HG03469 (cell line): ENCODE data around the gene FBXW8.
A peak's percentile ranks its signal among the peaks of the same experiment; 100 is the strongest.

Experiments used
- ATAC-seq: cut with Tn5 transposase; IDR thresholded peaks from one replicate; pipeline ENCODE4 v1.9.1; 2021; ENCODE audit warnings: mild to moderate bottlenecking, moderate library complexity, moderate number of reproducible peaks; ENCODE audit not compliant: unreplicated experiment

The FBXW8 gene

DNA sequence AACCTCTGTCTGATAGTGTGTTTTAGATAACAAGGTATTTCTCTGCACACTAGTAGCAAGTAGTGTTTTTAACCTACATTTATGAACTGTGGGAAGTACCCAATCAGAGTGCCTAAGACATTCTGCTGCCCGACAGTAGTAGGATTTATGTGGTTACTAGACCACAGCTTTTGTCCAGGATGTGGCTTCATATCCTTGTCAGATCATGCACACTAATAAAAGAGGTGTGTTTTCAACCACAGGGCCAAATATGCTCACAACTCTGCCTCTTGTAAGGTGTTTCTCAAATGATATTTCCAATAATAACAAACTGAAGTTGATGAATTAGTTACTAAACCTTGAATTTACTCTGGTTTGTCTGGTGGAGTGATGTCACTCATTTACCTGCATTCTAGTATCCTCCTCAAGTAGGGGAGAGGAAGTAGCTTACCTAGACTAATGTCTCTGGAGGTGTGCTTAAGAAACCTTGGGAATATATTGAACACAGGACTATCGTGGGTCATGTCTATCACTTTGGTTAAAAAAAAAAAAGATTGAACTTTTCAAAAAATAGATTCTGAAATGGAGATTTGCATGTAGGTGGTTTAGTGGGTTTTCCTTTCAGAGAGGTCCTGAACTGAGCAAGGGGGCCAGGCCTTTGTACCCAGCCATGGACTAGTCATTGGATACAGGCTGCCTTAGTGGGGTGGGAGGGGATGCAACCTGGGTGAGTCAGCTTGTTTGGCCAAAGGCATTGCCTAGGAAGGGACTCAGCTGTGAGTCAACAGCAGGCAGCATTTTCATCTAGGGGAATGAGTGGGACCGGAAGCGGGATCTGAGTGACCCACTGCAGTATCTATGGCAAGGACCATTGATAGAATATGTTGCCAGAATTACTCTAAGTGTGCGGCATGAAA is 14.1 kb downstream of the FBXW8 start:
- peak; percentile 74 for ATAC-seq

- no peak for ATAC-seq
Observed at GRCh38 chr12:116926283-116927243, 15.8 kb downstream of the FBXW8 start.

DNA sequence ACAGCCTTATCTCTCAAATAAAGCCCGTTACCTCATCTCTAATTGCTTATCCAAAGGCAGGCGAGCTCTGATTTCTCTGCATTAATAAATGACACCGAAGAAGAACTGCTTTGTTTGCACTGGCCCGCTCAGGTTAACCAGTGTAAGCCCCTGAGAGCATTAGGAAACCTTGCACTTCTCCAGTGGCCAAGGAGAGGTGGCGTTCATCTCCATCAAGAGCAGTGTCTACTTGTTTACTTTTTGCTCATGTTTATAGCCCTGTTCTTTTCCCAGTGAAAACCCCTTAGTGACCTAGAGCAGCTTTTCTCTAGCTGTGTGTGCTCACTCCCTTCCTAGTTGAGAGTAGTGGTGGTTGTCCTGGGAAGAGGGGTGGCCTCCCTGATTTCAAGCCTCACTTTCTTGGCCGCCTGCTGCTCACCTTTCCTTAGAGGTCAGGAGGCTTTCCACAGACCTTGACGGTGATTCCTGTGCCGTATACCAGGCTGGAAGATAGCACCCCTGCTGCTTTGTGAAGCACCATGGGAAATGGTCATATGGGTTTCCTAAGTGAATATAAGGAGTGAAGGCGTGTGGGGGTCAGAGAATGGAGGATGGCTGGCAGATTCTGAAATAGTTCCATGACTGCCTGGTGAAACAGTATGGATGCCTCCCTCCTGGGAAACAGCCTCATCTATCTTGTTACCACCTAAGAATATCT is 16.6 kb downstream of the FBXW8 start:
- ATAC-seq: no peak

- no peak for ATAC-seq
Observed at GRCh38 chr12:116928504-116928903, 17.8 kb downstream of the FBXW8 start.

- ATAC-seq: no peak
Observed at GRCh38 chr12:116929885-116930284, 19.1 kb downstream of the FBXW8 start.

DNA sequence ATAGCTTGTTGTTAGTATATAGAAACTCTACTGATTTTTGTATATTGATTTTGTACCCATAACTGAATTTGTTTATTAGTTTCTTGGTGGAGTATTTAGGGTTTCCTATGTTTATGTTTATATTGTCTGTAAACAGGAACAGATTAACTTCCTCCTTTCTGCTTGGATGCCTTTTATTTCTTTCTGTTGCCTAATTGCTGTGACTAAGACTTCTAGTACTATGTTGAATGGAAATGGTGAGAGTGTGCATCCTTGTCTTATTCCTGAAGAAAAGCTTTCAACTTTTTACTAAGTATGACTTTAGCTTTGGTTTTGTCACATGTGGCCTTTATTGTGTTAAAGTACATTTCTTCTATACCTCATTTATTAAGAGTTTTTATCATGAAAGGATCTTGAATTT is 20.9 kb downstream of the FBXW8 start:
- ATAC-seq: no peak

DNA sequence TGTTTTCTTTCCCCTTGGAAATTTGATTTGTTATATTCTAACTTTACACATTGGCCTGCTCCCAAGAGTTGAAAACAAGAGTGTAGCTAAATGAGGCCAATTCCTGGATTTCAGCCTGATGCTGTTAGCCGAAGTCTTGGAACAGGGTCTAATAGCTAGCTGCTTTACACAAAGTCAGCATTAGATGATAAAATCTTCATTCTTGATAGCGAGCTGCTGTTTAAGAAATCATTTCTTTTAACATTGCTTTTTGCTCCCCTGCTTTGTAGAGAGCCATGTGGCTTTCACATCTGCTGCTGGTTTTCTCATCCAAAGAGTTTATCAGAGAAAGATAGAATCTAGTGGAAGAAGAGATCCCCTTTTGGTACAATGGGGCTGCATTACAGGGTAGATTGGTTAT is 22.3 kb downstream of the FBXW8 start:
- ATAC-seq: no peak

- no peak for ATAC-seq
Observed at GRCh38 chr12:116933512-116934246, 22.9 kb downstream of the FBXW8 start.

GRCh38 chr12:116934908-116935705 is 24.4 kb downstream of the FBXW8 start:
- no peak for ATAC-seq

DNA sequence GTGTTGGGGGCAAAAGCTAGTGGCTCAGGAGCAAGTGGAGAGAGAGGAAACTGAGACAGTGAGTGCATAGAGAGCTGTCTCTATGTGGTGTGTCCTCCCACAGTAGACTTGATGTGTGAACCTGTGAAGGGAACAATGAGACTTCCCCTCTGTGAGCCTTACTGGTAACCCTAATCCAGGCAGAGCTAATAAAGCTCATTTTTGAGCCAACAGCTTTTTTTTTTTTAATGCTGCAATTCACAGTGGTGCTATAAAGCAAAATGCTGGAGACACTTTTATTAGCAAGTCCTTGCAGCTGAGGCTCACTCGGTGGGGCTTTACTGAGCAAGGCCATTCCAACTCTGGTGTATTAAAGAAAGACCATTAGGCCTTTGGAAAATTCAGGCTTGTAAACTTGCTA is 26.9 kb downstream of the FBXW8 start:
- no peak for ATAC-seq

DNA sequence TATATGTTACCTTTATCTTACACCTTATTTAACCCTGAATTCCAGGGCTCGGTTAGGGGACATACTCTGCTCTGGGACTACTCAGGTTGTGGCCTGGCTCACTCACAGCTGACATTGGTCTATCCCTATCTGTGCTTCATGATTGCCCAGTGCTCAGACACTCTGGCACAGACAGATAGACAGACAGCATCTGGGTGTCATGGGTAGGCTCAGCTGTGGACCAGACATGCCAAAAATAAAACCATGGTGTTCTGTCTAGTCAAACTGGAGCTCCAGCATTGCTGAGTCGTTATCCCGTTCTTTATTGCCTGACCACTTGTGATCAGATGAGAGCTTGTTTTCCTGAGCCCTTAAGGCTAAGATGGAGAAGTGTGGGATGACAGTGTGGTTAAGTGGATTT is 29.0 kb downstream of the FBXW8 start:
- no peak for ATAC-seq

DNA sequence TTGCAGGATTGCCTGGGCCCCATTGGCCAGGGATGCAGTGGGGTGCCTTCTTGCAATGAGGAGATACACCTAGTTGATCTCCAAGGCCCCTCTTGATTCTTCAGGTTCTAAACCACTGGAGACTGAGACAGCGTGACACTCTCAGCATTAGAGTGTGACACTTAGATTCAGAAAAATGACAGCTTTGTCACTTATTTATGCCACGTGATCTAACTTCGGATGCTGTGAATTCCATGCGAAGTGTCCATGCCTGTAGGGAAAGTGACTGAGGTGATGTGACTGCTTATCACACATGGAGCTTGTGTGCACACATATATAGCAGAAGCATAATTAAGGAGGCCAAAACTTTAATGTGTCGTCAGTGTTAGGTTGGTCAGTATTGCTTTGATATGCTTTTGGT is 30.4 kb downstream of the FBXW8 start:
- no peak for ATAC-seq

GRCh38 chr12:116943419-116944372 is 32.9 kb downstream of the FBXW8 start:
- ATAC-seq: no peak

DNA sequence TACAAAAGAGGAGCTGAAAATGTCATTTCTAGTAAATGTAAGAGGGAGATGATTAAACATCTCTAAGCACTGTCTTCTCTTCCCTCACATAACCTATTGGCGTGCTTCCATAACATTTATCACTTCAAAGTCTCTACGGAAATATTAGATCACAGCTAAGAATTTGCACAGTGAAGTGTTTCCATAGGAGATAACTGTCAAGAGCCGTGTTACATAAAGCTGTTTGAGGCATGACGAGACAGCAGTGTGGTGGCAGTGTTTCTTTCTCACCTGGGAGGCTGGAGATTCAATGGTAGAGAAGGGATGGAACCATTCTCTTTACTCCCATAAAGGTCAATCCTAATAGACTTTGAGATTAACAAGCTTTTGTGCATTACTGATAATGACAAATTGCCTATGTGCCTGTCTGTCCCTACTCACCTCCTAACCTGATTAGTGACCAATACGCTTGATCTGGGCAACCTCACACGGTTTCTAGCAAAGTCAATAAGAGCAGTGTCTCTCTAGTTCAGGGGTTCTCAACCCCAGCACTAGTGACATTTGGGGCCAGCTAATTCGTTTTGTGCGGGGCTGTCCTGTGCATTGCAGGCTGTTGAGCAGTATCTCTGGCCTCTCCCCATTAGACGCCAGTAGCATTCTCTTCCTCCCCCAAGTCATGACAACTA is 35.3 kb downstream of the FBXW8 start:
- ATAC-seq: no peak

- no peak for ATAC-seq
Observed at GRCh38 chr12:116948298-116948697, 37.5 kb downstream of the FBXW8 start.

GRCh38 chr12:116950628-116951325 is 40.0 kb downstream of the FBXW8 start:
- no peak for ATAC-seq

GRCh38 chr12:116954710-116955381 is 44.1 kb downstream of the FBXW8 start:
- ATAC-seq: no peak
